GM12878 (cell line): ENCODE data around the gene KIAA1217. TPM values are rescaled to one million over a fixed set of nuclear protein-coding genes. Genes with fewer than 3 reads are reported as not detected.

Experiments used
- ATAC-seq: fragments of 200-7000 bp; cut with Tn5 transposase; 3 replicates; pipeline ENCODE4 v1.9.1; 2020; ENCODE audit warnings: mild to moderate bottlenecking, moderate library complexity
- BruUV-seq: library from RNA; stranded (reverse); fragments of 400-500 nt; replicated peaks from 2 replicates; lab custom pipeline; 2021; lab: Mats Ljungman, UMichigan
- CTCF ChIA-PET: fragments of 300-600 bp; sonication (Branson Sonifier 250); formaldehyde crosslinking; extraction: SDS; loops from one replicate; lab custom pipeline; 2021; ENCODE audit warnings: inconsistent platforms; lab: Yijun Ruan, JAX
- POLR2A ChIA-PET: fragments of 350-600 bp; formaldehyde crosslinking; extraction: SDS; loops from one replicate; lab custom pipeline; 2021; ENCODE audit warnings: inconsistent platforms; lab: Charles Lee
- RAD21 ChIA-PET: fragments of 300-600 bp; sonication (Branson Sonifier 250); formaldehyde crosslinking; loops from one replicate; lab custom pipeline; 2023; ENCODE audit warnings: antibody characterized with exemption; ENCODE audit not compliant: unreplicated experiment; lab: Charles Lee
- SMC1A ChIA-PET: fragments of 300-600 bp; sonication (Branson Sonifier 250); formaldehyde crosslinking; loops from one replicate; lab custom pipeline; 2023; ENCODE audit not compliant: unreplicated experiment, uncharacterized antibody; lab: Charles Lee
- DNase-seq: peaks from one replicate; pipeline ENCODE4 v3.0.0-alpha.2; 2011; ENCODE audit warnings: low read depth, low spot score
- FAIRE-seq: peaks from 3 replicates; lab custom pipeline; 2011; peaks lifted over from hg19 to GRCh38; lab: Jason Lieb, UNC
- H2AFZ ChIP-seq: 2 replicates; pipeline ENCODE4 v1.6.0; 2011; ENCODE audit warnings: low read depth, low read length, control low read depth; ENCODE audit not compliant: control insufficient read depth
- H3K27ac ChIP-seq: 2 replicates; pipeline ENCODE4 v1.5.1; 2011; ENCODE audit warnings: control low read depth; ENCODE audit not compliant: control insufficient read depth, insufficient read depth
- H3K27me3 ChIP-seq, 2 experiments: replicated peaks in 1 of 2; 2 replicates each; pipeline versions ENCODE4 v1.6.0 to v1.6.1; 2011; ENCODE audit warnings: low read length in 1 of 2; ENCODE audit not compliant: control insufficient read depth in 2 of 2, insufficient read depth in 2 of 2
- H3K36me3 ChIP-seq, 2 experiments: 2 replicates each; pipeline ENCODE4 v1.5.1; 2011; ENCODE audit warnings: low read length in 1 of 2; ENCODE audit not compliant: control insufficient read depth in 2 of 2, insufficient read depth in 2 of 2
- H3K4me1 ChIP-seq: 2 replicates; pipeline ENCODE4 v1.6.1; 2011; ENCODE audit warnings: mild to moderate bottlenecking, low read length, moderate library complexity, mixed read lengths; ENCODE audit not compliant: control insufficient read depth, insufficient read depth
- H3K4me2 ChIP-seq: 2 replicates; pipeline ENCODE4 v1.6.0; 2011; ENCODE audit warnings: control low read depth; ENCODE audit not compliant: control insufficient read depth, insufficient read depth
- H3K4me3 ChIP-seq: fragments of 200-600 bp; sonication (generic); 2 replicates; pipeline ENCODE4 v1.5.1; 2016
- H3K79me2 ChIP-seq: 2 replicates; pipeline ENCODE4 v1.6.0; 2011; ENCODE audit warnings: low read length; ENCODE audit not compliant: control insufficient read depth, insufficient read depth
- H3K9ac ChIP-seq: 2 replicates; pipeline ENCODE4 v1.8.0; 2011; ENCODE audit warnings: low read length, control low read depth, mixed read lengths; ENCODE audit not compliant: control insufficient read depth, insufficient read depth
- H3K9me3 ChIP-seq: replicated peaks from 3 replicates; pipeline ENCODE4 v1.5.1; 2011; ENCODE audit warnings: mild to moderate bottlenecking, low read length; ENCODE audit not compliant: control insufficient read depth, insufficient read depth
- H4K20me1 ChIP-seq: 2 replicates; pipeline ENCODE4 v1.6.0; 2011; ENCODE audit not compliant: control insufficient read depth, insufficient read depth
- DPF2 ChIP-seq: fragments of 450-650 bp; IDR thresholded peaks from 2 replicates; pipeline ENCODE4 v1.6.1; 2017; ENCODE audit warnings: mild to moderate bottlenecking
- HDAC2 ChIP-seq: fragments of 200-600 bp; sonication (generic); IDR thresholded peaks from 2 replicates; pipeline ENCODE4 v1.6.1; 2017
- KDM1A ChIP-seq: fragments of 200-600 bp; sonication (generic); IDR thresholded peaks from 2 replicates; pipeline ENCODE4 v1.6.1; 2016; ENCODE audit warnings: borderline replicate concordance
- MTA2 ChIP-seq: fragments of 450-650 bp; IDR thresholded peaks from 2 replicates; pipeline ENCODE4 v1.6.1; 2016; ENCODE audit warnings: low read depth, mild to moderate bottlenecking, moderate library complexity
- MYB ChIP-seq: fragments of 150-350 bp; IDR thresholded peaks from 2 replicates; pipeline ENCODE4 v1.6.1; 2014; ENCODE audit warnings: mild to moderate bottlenecking, low read depth, low read length, borderline replicate concordance
- SMAD1 ChIP-seq: fragments of 450-650 bp; IDR thresholded peaks from 2 replicates; pipeline ENCODE4 v1.6.1; 2018; ENCODE audit warnings: mild to moderate bottlenecking, low read depth; ENCODE audit not compliant: partially characterized antibody
- SMAD5 ChIP-seq: IDR thresholded peaks from 2 replicates; pipeline ENCODE4 v1.6.1; 2016; ENCODE audit warnings: antibody characterized with exemption, low read depth
- SMARCA5 ChIP-seq: fragments of 450-650 bp; IDR thresholded peaks from 2 replicates; pipeline ENCODE4 v1.6.1; 2017; ENCODE audit warnings: mild to moderate bottlenecking
- SREBF2 ChIP-seq: IDR thresholded peaks from 2 replicates; pipeline ENCODE4 v1.6.1; 2012; ENCODE audit warnings: mild to moderate bottlenecking, low read length
- WGBS: methylation state at CpG from one replicate; pipeline ENCODE4 v1.1.6; 2016; ENCODE audit warnings: low lambda C conversion rate; ENCODE audit not compliant: insufficient replicate concordance, insufficient coverage; ENCODE audit errors: missing lambda C conversion rate; 5-methylcytosine and 5-hydroxymethylcytosine counted together
- in situ Hi-C: fragments of 300-500 bp; cut with MboI; formaldehyde crosslinking; loops from 9 replicates; pipeline ENCODE4 v1.14.3; 2018; ENCODE audit warnings: mixed read lengths
- intact Hi-C: fragments of 100-400 bp; cut with micrococcal nuclease; formaldehyde crosslinking; loops from one replicate; pipeline ENCODE4 v1.14.2; 2022; ENCODE audit not compliant: unreplicated experiment
- polyA plus RNA-seq, 11 experiments: library from polyadenylated mRNA; depleted of rRNA in 4 of 11; unstranded in 6 of 11; stranded (reverse) in 5 of 11; fragments of >200 nt; fragmentation: Nextera tagmentation in 4 of 11; fragmentation: Illumina TruSeq in 1 of 11; extraction: Ambion mirVana in 4 of 11; extraction: Trizol in 1 of 11; gene quantifications; 1 replicate in 1 of 11; 2 replicates in 10 of 11; pipeline versions ENCODE4 v1.2.1 to v1.2.3, GENCODE V29; 2011 to 2016; ENCODE audit warnings: inconsistent platforms in 2 of 11, missing spikeins in 2 of 11, low read depth in 1 of 11
- total RNA-seq, 4 experiments: library from RNA; depleted of rRNA in 3 of 4; stranded (reverse); fragments of >200 nt in 3 of 4; fragmentation: Illumina TruSeq in 1 of 4; extraction: Trizol in 1 of 4; gene quantifications; 2 replicates each; pipeline versions ENCODE4 v1.2.1 to v1.2.3, GENCODE V29; 2013 to 2021
- TF ChIP-seq, protein P1 (sequence below): IDR thresholded peaks from 2 replicates; pipeline ENCODE4 v1.6.1; 2011; ENCODE audit warnings: mild to moderate bottlenecking, low read depth, low read length, moderate library complexity; ENCODE audit not compliant: insufficient replicate concordance
- TF ChIP-seq, protein P2 (sequence below): fragments of 450-650 bp; IDR thresholded peaks from 2 replicates; pipeline ENCODE4 v1.6.1; 2017; ENCODE audit warnings: antibody characterized with exemption, mild to moderate bottlenecking, moderate library complexity
- TF ChIP-seq, protein P3 (sequence below): fragments of 450-650 bp; IDR thresholded peaks from 2 replicates; pipeline ENCODE4 v1.6.1; 2017; ENCODE audit warnings: mild to moderate bottlenecking, low read depth, inconsistent platforms; ENCODE audit not compliant: poor library complexity, severe bottlenecking

KIAA1217 gene
- total and polyA plus RNA-seq, 10 of the 15 experiments (the other 5 are each of a cell fraction or from before 2014, with no cell fraction given), result 0.57 to 3.8 (median 2.1) TPM

DNA sequence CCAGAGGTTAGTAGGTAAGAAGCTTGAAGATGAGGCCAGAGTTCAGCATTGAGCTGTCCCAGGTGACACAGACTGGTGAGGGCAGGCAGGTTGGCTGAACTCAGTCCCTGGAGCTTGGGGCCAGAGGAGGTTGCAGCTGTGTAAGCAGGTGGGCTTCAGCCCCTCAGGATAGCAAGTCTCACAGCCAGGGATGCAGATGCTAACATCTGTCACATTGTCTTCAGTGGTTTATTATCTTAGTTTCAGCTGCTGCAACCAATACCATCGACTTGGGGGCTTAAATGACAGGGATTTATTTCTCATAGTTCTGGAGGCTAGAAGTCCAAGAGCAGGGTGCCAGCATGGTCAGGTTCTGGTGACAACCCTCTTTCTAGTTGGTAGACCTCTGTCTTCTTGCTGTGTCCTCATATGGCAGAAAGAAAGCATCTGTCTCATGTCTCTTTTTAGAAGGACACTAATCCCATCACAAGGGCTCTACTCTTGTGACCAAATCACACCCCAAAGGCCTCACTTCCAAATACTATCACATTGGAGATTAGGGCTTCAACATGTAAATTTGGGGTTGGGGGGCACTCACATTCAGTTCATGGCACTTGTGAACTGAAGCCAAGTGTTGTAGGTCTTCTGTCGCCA is 146.2 kb downstream of the KIAA1217 start (continued):
- TF ChIP-seq, protein P1, sequence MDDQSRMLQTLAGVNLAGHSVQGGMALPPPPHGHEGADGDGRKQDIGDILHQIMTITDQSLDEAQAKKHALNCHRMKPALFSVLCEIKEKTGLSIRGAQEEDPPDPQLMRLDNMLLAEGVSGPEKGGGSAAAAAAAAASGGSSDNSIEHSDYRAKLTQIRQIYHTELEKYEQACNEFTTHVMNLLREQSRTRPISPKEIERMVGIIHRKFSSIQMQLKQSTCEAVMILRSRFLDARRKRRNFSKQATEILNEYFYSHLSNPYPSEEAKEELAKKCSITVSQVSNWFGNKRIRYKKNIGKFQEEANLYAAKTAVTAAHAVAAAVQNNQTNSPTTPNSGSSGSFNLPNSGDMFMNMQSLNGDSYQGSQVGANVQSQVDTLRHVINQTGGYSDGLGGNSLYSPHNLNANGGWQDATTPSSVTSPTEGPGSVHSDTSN, result no peak
- TF ChIP-seq MYB, result no peak
- no peak for TF ChIP-seq DPF2
- TF ChIP-seq, protein P2, sequence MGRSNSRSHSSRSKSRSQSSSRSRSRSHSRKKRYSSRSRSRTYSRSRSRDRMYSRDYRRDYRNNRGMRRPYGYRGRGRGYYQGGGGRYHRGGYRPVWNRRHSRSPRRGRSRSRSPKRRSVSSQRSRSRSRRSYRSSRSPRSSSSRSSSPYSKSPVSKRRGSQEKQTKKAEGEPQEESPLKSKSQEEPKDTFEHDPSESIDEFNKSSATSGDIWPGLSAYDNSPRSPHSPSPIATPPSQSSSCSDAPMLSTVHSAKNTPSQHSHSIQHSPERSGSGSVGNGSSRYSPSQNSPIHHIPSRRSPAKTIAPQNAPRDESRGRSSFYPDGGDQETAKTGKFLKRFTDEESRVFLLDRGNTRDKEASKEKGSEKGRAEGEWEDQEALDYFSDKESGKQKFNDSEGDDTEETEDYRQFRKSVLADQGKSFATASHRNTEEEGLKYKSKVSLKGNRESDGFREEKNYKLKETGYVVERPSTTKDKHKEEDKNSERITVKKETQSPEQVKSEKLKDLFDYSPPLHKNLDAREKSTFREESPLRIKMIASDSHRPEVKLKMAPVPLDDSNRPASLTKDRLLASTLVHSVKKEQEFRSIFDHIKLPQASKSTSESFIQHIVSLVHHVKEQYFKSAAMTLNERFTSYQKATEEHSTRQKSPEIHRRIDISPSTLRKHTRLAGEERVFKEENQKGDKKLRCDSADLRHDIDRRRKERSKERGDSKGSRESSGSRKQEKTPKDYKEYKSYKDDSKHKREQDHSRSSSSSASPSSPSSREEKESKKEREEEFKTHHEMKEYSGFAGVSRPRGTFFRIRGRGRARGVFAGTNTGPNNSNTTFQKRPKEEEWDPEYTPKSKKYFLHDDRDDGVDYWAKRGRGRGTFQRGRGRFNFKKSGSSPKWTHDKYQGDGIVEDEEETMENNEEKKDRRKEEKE, result no peak
- TF ChIP-seq SMARCA5, result no peak
- no peak for TF ChIP-seq MTA2

DNA sequence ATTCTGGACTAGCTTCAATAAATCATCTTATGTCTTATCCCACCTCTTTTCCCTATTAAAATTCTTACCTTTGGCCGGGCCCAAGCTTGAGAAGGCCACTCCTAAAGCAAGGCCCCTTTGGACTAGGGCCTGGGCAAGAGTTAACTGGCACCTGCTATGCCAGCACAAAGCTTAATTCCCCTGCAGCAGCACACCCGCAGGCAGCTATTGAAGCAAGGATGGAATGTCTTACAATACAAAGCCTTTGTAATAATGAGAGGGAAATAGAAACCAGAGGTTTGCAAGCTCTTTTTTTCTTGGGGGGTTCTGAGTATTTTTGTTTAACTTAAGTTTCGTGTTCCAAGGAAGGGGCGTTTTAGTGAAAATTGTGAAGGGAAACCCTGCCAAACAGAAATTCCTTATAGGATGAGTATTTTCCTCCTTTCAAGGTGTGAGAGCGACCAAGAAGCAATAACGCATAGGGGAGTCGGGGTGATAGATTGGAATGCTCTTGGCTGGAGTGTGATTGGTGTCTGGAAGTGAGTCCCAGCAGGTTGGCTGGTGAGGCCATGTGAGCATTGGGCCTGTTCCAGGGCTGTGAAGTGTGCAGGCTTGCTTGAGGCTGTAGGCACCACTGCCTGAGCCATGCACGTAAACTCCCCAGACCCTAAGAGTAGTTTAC is 148.5 kb downstream of the KIAA1217 start:
- Histone ChIP-seq H3K36me3 (no peaks in the 10 kb centered on the region), H3K4me3 (no peak overlapping the region), H4K20me1 (no peaks in the 10 kb centered on the region), H3K9me3 (no peaks in the 10 kb centered on the region), H3K27me3 (no peaks in the 10 kb centered on the region), H2AFZ (no peak overlapping the region), H3K27ac (no peak overlapping the region), H3K4me2 (no peak overlapping the region), H3K9ac (no peak overlapping the region), H3K79me2 (no peaks in the 10 kb centered on the region), H3K4me1 (no peaks in the 10 kb centered on the region)
- SMC1A ChIA-PET, result interaction anchor here (0.7 to 1.8 kb wide), 6 partner anchors 8 to 363 kb away, joined by 3 to 5 read pairs (median 4); no protein-coding TSS in a partner anchor
- RAD21 ChIA-PET, result interaction anchor here (2.0 kb wide), 1 partner anchor 363 kb away, joined by 7 read pairs; no protein-coding TSS in a partner anchor
- CTCF ChIA-PET, result interaction anchor here (0.6 to 1.5 kb wide), 5 partner anchors 38 to 159 kb away, joined by 3 read pairs; no protein-coding TSS in a partner anchor
- no TSS peak for BruUV-seq
- ATAC-seq (no peak), DNase-seq (no peak), FAIRE-seq (no peak)
- POLR2A ChIA-PET, result no interaction called here
- WGBS, result 51% methylated on average over 8 of the region's 8 CpGs
- intact Hi-C loops (no loop called here), in situ Hi-C loops (no loop called here)
- TF ChIP-seq KDM1A, result no peak
- TF ChIP-seq, protein P3, sequence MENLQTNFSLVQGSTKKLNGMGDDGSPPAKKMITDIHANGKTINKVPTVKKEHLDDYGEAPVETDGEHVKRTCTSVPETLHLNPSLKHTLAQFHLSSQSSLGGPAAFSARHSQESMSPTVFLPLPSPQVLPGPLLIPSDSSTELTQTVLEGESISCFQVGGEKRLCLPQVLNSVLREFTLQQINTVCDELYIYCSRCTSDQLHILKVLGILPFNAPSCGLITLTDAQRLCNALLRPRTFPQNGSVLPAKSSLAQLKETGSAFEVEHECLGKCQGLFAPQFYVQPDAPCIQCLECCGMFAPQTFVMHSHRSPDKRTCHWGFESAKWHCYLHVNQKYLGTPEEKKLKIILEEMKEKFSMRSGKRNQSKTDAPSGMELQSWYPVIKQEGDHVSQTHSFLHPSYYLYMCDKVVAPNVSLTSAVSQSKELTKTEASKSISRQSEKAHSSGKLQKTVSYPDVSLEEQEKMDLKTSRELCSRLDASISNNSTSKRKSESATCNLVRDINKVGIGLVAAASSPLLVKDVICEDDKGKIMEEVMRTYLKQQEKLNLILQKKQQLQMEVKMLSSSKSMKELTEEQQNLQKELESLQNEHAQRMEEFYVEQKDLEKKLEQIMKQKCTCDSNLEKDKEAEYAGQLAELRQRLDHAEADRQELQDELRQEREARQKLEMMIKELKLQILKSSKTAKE, result no peak
- TF ChIP-seq SMAD1, result no peak
- TF ChIP-seq SREBF2, result no peak
- no peak for TF ChIP-seq SMAD5
- TF ChIP-seq HDAC2, result no peak
